NT2/D1 (cell line): ENCODE data around the gene CSNK2A3.

Experiments
- SUZ12 ChIP-seq: IDR thresholded peaks from 2 replicates; pipeline ENCODE4 v1.6.1; 2011; ENCODE audit not compliant: insufficient read length, insufficient read depth; ENCODE audit errors: extremely low read depth
- YY1 ChIP-seq: IDR thresholded peaks from 2 replicates; pipeline ENCODE4 v1.6.1; 2011; ENCODE audit not compliant: insufficient read length, insufficient read depth
- ZNF274 ChIP-seq: IDR thresholded peaks from 2 replicates; pipeline ENCODE4 v1.6.1; 2011; ENCODE audit warnings: mild to moderate bottlenecking, low read depth, low read length

- TF ChIP-seq ZNF274 (no peak), SUZ12 (no peak), YY1 (no peak)
Measured at GRCh38 chr11:11359611-11360010, 6.6 kb upstream of the CSNK2A3 start.
